GM23248 (cell line): ENCODE data around the gene PELI3. TPM values are rescaled to one million over a fixed set of nuclear protein-coding genes. Genes with fewer than 3 reads are reported as not detected.

Source experiments
- DNase-seq: peaks from one replicate; pipeline ENCODE4 v3.0.0-alpha.2; 2015
- H2AFZ ChIP-seq: fragments of 200-600 bp; sonication (generic); 2 replicates; pipeline ENCODE4 v1.6.1; 2016; ENCODE audit warnings: antibody characterized with exemption
- H3F3A ChIP-seq: fragments of 200-600 bp; sonication (generic); 2 replicates; pipeline ENCODE4 v1.6.1; 2016; ENCODE audit warnings: mild to moderate bottlenecking, antibody characterized with exemption, mixed run types; ENCODE audit not compliant: insufficient read depth
- H3K27ac ChIP-seq: fragments of 200-600 bp; sonication (generic); 2 replicates; pipeline ENCODE4 v1.5.1; 2016; ENCODE audit warnings: mild to moderate bottlenecking
- H3K27me3 ChIP-seq: fragments of 200-600 bp; sonication (generic); replicated peaks from 2 replicates; pipeline ENCODE4 v1.6.1; 2016; ENCODE audit warnings: mild to moderate bottlenecking; ENCODE audit not compliant: insufficient read depth
- H3K36me3 ChIP-seq: fragments of 200-600 bp; sonication (generic); 2 replicates; pipeline ENCODE4 v1.6.1; 2016; ENCODE audit warnings: low read depth, mild to moderate bottlenecking
- H3K4me1 ChIP-seq: fragments of 200-600 bp; sonication (generic); 2 replicates; pipeline ENCODE4 v1.6.1; 2016; ENCODE audit warnings: mild to moderate bottlenecking; ENCODE audit not compliant: insufficient read depth
- H3K4me2 ChIP-seq: fragments of 200-600 bp; sonication (generic); one replicate; pipeline ENCODE4 v1.6.1; 2016; ENCODE audit warnings: mild to moderate bottlenecking; ENCODE audit not compliant: unreplicated experiment
- H3K4me3 ChIP-seq: fragments of 200-600 bp; sonication (generic); 2 replicates; pipeline ENCODE4 v1.5.1; 2016; ENCODE audit warnings: mild to moderate bottlenecking
- H3K79me2 ChIP-seq: fragments of 200-600 bp; sonication (generic); 2 replicates; pipeline ENCODE4 v1.6.1; 2016; ENCODE audit warnings: mild to moderate bottlenecking; ENCODE audit not compliant: insufficient read depth
- H3K9ac ChIP-seq: fragments of 200-600 bp; sonication (generic); 2 replicates; pipeline ENCODE4 v1.6.1; 2016; ENCODE audit warnings: mild to moderate bottlenecking
- H3K9me2 ChIP-seq: fragments of 200-600 bp; sonication (generic); 2 replicates; pipeline ENCODE4 v1.6.1; 2016; ENCODE audit warnings: mixed run types, mild to moderate bottlenecking, moderate library complexity; ENCODE audit not compliant: insufficient read depth
- H3K9me3 ChIP-seq: fragments of 200-600 bp; sonication (generic); one replicate; pipeline ENCODE4 v1.6.1; 2017; ENCODE audit warnings: low read depth
- H4K20me1 ChIP-seq: fragments of 200-600 bp; sonication (generic); 2 replicates; pipeline ENCODE4 v1.6.0; 2016; ENCODE audit not compliant: insufficient read depth
- EZH2 ChIP-seq: fragments of 200-600 bp; sonication (generic); IDR thresholded peaks from 2 replicates; pipeline ENCODE4 v1.6.1; 2018; ENCODE audit warnings: antibody characterized with exemption, mild to moderate bottlenecking; ENCODE audit not compliant: insufficient read depth, poor library complexity, severe bottlenecking
- EZH2phosphoT487 ChIP-seq: fragments of 200-600 bp; sonication (generic); IDR thresholded peaks from 2 replicates; pipeline ENCODE4 v1.6.1; 2018; ENCODE audit warnings: antibody characterized with exemption, moderate library complexity, mild to moderate bottlenecking, low read depth; ENCODE audit not compliant: insufficient read depth
- WGBS, 2 experiments: methylation state at CpG; one replicate each; pipeline ENCODE4 v1.1.6; 2015 to 2017; ENCODE audit warnings: low lambda C conversion rate in 2 of 2, low coverage in 1 of 2; ENCODE audit errors: missing lambda C conversion rate in 2 of 2; 5-methylcytosine and 5-hydroxymethylcytosine counted together
- in situ Hi-C: fragments of 300-500 bp; cut with MboI; formaldehyde crosslinking; loops from 2 replicates; pipeline ENCODE4 v1.15.0; 2020
- polyA plus RNA-seq: library from polyadenylated mRNA; unstranded; fragments of >200 nt; fragmentation: Nextera tagmentation; extraction: Ambion mirVana; gene quantifications from 2 replicates; pipeline ENCODE4 v1.2.1, GENCODE V29; 2016
- total RNA-seq: library from RNA; depleted of rRNA; stranded (reverse); fragments of >200 nt; shearing (Covaris generic); gene quantifications from 2 replicates; pipeline ENCODE4 v1.2.3, GENCODE V29; 2014

PELI3 gene
- total and polyA plus RNA-seq, 2 experiments from 2014 or later, result 5.3 to 10.5 TPM

- Histone ChIP-seq H3K79me2 (no peaks in the 10 kb centered on the region), H3K27me3 (peaks cover 23% of the 10 kb centered on the region), H3K4me3 (no peak overlapping the region), H2AFZ (no peak overlapping the region), H3K9me2 (no peaks in the 10 kb centered on the region), H3K4me2 (no peak overlapping the region), H3F3A (no peaks in the 10 kb centered on the region), H3K9me3 (no peaks in the 10 kb centered on the region), H3K9ac (no peak overlapping the region), H4K20me1 (no peaks in the 10 kb centered on the region), H3K4me1 (no peaks in the 10 kb centered on the region), H3K27ac (no peak overlapping the region), H3K36me3 (no peaks in the 10 kb centered on the region)
- no peak for DNase-seq
- in situ Hi-C loops, result no loop called here
- no peak for TF ChIP-seq EZH2
- no peak for TF ChIP-seq EZH2phosphoT487
- WGBS, 2 experiments, result 55 to 59% methylated on average over 6 of the region's 6 CpGs
Observed at GRCh38 chr11:66454247-66454646, 12.5 kb upstream of the PELI3 start.

- Histone ChIP-seq H3K79me2 (no peaks in the 10 kb centered on the region), H3K36me3 (no peaks in the 10 kb centered on the region), H3K9me2 (no peaks in the 10 kb centered on the region), H4K20me1 (no peaks in the 10 kb centered on the region), H3K4me3 (no peak overlapping the region), H3K4me2 (no peak overlapping the region), H3F3A (no peaks in the 10 kb centered on the region), H3K9me3 (no peaks in the 10 kb centered on the region), H3K27me3 (peaks cover 23% of the 10 kb centered on the region), H3K27ac (no peak overlapping the region), H3K4me1 (no peaks in the 10 kb centered on the region), H3K9ac (no peak overlapping the region), H2AFZ (no peak overlapping the region)
- 57 to 67% methylated on average over 3 of the region's 3 CpGs for WGBS, 2 experiments
- DNase-seq, result no peak
- TF ChIP-seq EZH2, result no peak
- TF ChIP-seq EZH2phosphoT487, result no peak
- in situ Hi-C loops, result no loop called here
Observed at GRCh38 chr11:66454828-66455227, 11.9 kb upstream of the PELI3 start.

GRCh38 chr11:66457826-66458225 is 8.9 kb upstream of the PELI3 start:
- no peak for TF ChIP-seq EZH2
- Histone ChIP-seq H3K36me3 (no peaks in the 10 kb centered on the region), H3K9me3 (no peaks in the 10 kb centered on the region), H3K4me3 (no peak overlapping the region), H3K27ac (no peak overlapping the region), H3K27me3 (peaks cover 16% of the 10 kb centered on the region), H3K4me1 (no peaks in the 10 kb centered on the region), H3K9me2 (no peaks in the 10 kb centered on the region), H4K20me1 (no peaks in the 10 kb centered on the region), H3K4me2 (no peak overlapping the region), H3K9ac (no peak overlapping the region), H3F3A (no peaks in the 10 kb centered on the region), H2AFZ (no peak overlapping the region), H3K79me2 (no peaks in the 10 kb centered on the region)
- in situ Hi-C loops, result no loop called here
- DNase-seq, result no peak
- 78 to 81% methylated on average over 6 of the region's 6 CpGs for WGBS, 2 experiments

- Histone ChIP-seq H4K20me1 (no peaks in the 10 kb centered on the region), H3K9me2 (no peaks in the 10 kb centered on the region), H3K9ac (no peak overlapping the region), H3K9me3 (no peaks in the 10 kb centered on the region), H3K4me3 (no peak overlapping the region), H3K27me3 (peaks cover 9% of the 10 kb centered on the region; the same call in 1 of the 2 replicates), H3K79me2 (no peaks in the 10 kb centered on the region), H2AFZ (no peak overlapping the region), H3K36me3 (no peaks in the 10 kb centered on the region), H3K4me2 (no peak overlapping the region), H3F3A (no peaks in the 10 kb centered on the region), H3K27ac (no peak overlapping the region), H3K4me1 (no peaks in the 10 kb centered on the region)
- 59 to 65% methylated on average over 5 of the region's 5 CpGs for WGBS, 2 experiments
- TF ChIP-seq EZH2 (no peak), EZH2phosphoT487 (no peak)
- DNase-seq, result no peak
- in situ Hi-C loops, result no loop called here
Observed at GRCh38 chr11:66459138-66459778, 7.4 kb upstream of the PELI3 start.

- no peak for DNase-seq
- Histone ChIP-seq H3K4me3 (no peak overlapping the region), H3K9ac (no peak overlapping the region), H3K27me3 (no peaks in the 10 kb centered on the region), H3K79me2 (no peaks in the 10 kb centered on the region), H4K20me1 (no peaks in the 10 kb centered on the region), H3K4me1 (no peaks in the 10 kb centered on the region), H3F3A (no peaks in the 10 kb centered on the region), H2AFZ (no peak overlapping the region), H3K27ac (no peak overlapping the region), H3K9me2 (no peaks in the 10 kb centered on the region), H3K9me3 (no peaks in the 10 kb centered on the region), H3K36me3 (no peaks in the 10 kb centered on the region), H3K4me2 (no peak overlapping the region)
- in situ Hi-C loops, result no loop called here
- no peak for TF ChIP-seq EZH2phosphoT487
- no peak for TF ChIP-seq EZH2
Observed at GRCh38 chr11:66462010-66462409, 4.7 kb upstream of the PELI3 start.
